Gastroesophageal sphincter (tissue), 4 donors: ENCODE results near the gene EIF1. TPM values are rescaled to one million over a fixed set of nuclear protein-coding genes. Genes with fewer than 3 reads are reported as not detected.
A peak's percentile ranks its signal among the peaks of the same experiment; 100 is the strongest.
"Not testable (repeated sequence)": the region's sequence is repeated elsewhere in the genome, so short reads cannot be mapped to it uniquely, and the experiment has no call there.

Experiments
- ATAC-seq: fragments of 150-250 bp; one replicate; pipeline ENCODE4 v1.9.1; 2016; ENCODE audit warnings: mild to moderate bottlenecking, moderate library complexity
- H3K27ac ChIP-seq, 4 donors: fragments of 200-600 bp; sonication (generic) in 3 of 4; 1 replicate in 3 of 4; 2 replicates in 1 of 4; pipeline ENCODE4 v1.5.1; 2016 to 2019
- H3K27me3 ChIP-seq: fragments of 200-600 bp; sonication (generic); one replicate; pipeline ENCODE4 v1.5.1; 2019
- H3K36me3 ChIP-seq, 2 donors: fragments of 200-600 bp; sonication (generic); one replicate each; pipeline ENCODE4 v1.5.1; 2019; ENCODE audit warnings: control low read depth in 1 of 2
- H3K4me1 ChIP-seq, 3 donors: fragments of 200-600 bp; sonication (generic); 1 replicate in 2 of 3; 2 replicates in 1 of 3; pipeline ENCODE4 v1.5.1; 2016 to 2019; ENCODE audit warnings: control low read depth in 2 of 3
- H3K4me3 ChIP-seq, 2 donors: fragments of 200-600 bp; sonication (generic); one replicate each; pipeline ENCODE4 v1.5.1; 2019; ENCODE audit warnings: mild to moderate bottlenecking in 1 of 2, moderate library complexity in 1 of 2
- H3K9me3 ChIP-seq, 3 donors: fragments of 200-600 bp; sonication (generic); one replicate each; pipeline ENCODE4 v1.5.1; 2017 to 2019; ENCODE audit warnings: control low read depth in 2 of 3
- EP300 ChIP-seq: sonication (generic); formaldehyde crosslinking; IDR thresholded peaks from one replicate; pipeline ENCODE4 v1.6.1; 2017; ENCODE audit warnings: antibody characterized with exemption, mild to moderate bottlenecking
- POLR2A ChIP-seq, 2 donors: fragments of 450-650 bp; IDR thresholded peaks; one replicate each; pipeline ENCODE4 v1.6.1; 2017; ENCODE audit warnings: antibody characterized with exemption in 2 of 2, mild to moderate bottlenecking in 2 of 2, moderate library complexity in 1 of 2
- POLR2AphosphoS5 ChIP-seq: sonication (generic); formaldehyde crosslinking; IDR thresholded peaks from one replicate; pipeline ENCODE4 v1.6.1; 2017; ENCODE audit warnings: antibody characterized with exemption
- WGBS, 2 donors: methylation state at CpG; one replicate each; pipeline ENCODE4 v1.1.5; 2018; ENCODE audit warnings: low coverage in 1 of 2; 5-methylcytosine and 5-hydroxymethylcytosine counted together
- total RNA-seq, 4 donors: library from RNA; depleted of rRNA; stranded (reverse); fragments of >200 nt; gene quantifications; one replicate each; pipeline ENCODE4 v1.1.0, GENCODE V29; 2016
- TF ChIP-seq, protein P1 (sequence below), 4 experiments: fragments of 200-600 bp in 2 of 4; fragments of 450-650 bp in 2 of 4; sonication (generic) in 1 of 4; IDR thresholded peaks; one replicate each; pipeline ENCODE4 v1.5.1; 2017 to 2019; ENCODE audit warnings: antibody characterized with exemption in 4 of 4, mild to moderate bottlenecking in 2 of 4, moderate library complexity in 2 of 4

Gene EIF1
- total RNA-seq, 4 donors from 2014 or later: 224 to 331 (median 270) TPM

GRCh38 chr17:41666237-41666641 is 22.4 kb upstream of the EIF1 start:
- H3K9me3 ChIP-seq: no peaks in the 10 kb centered on the region
- peak overlapping the region; percentile 49 to 89 (median 85) for H3K27ac ChIP-seq
- ATAC-seq: peak; percentile 27
- no peaks in the 10 kb centered on the region for H3K36me3 ChIP-seq
- TF ChIP-seq, protein P1, sequence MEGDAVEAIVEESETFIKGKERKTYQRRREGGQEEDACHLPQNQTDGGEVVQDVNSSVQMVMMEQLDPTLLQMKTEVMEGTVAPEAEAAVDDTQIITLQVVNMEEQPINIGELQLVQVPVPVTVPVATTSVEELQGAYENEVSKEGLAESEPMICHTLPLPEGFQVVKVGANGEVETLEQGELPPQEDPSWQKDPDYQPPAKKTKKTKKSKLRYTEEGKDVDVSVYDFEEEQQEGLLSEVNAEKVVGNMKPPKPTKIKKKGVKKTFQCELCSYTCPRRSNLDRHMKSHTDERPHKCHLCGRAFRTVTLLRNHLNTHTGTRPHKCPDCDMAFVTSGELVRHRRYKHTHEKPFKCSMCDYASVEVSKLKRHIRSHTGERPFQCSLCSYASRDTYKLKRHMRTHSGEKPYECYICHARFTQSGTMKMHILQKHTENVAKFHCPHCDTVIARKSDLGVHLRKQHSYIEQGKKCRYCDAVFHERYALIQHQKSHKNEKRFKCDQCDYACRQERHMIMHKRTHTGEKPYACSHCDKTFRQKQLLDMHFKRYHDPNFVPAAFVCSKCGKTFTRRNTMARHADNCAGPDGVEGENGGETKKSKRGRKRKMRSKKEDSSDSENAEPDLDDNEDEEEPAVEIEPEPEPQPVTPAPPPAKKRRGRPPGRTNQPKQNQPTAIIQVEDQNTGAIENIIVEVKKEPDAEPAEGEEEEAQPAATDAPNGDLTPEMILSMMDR (IDR thresholded peaks at IDR 0.05): peak in 2 of 4 experiments; percentile 1 to 20
- TF ChIP-seq POLR2A (IDR thresholded peaks at IDR 0.05) (no peak), POLR2AphosphoS5 (no peak)
- H3K4me3 ChIP-seq: peak overlapping the region; percentile 33 to 56
- H3K27me3 ChIP-seq: no peaks in the 10 kb centered on the region
- H3K4me1 ChIP-seq: peaks cover 0 to 27% (median 11%) of the 10 kb centered on the region in 3 donors
- 3% methylated on average over 4 of the region's 11 CpGs; no CpG with 5 or more reads in 1 of the 2 donors for WGBS, 2 donors

DNA sequence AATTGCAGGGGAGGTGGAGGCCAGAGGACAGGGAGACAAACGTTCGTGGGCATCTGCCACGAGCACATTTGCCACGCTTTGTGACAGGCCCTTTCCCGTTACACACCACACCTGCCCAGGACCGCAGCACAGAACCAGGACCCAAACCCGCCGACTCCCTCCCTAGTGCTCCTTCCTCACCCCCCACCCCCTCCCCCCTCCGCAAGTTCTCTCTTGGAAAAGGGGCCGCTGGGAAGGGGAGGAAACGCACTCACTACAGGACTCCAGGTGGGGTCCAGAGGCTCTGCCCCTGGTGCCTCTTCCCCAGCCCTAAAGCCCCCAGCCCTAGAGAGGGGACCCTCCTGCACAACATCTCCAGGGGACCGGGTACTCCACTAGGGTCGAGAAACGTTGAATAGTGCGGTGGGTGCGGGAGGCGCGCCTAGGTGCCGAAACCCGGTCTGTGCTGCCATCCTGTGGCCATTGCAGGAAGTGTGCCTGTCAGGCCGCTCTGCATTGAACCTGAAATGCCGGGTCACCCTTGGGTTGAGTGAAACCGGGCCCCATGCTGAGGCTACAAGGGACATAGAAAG is 21.9 kb upstream of the EIF1 start:
- no peak for TF ChIP-seq POLR2A (IDR thresholded peaks at IDR 0.05)
- TF ChIP-seq, protein P1 (IDR thresholded peaks at IDR 0.05): peak; percentile 85 to 97 (median 92)
- Histone ChIP-seq H3K27ac (peak overlapping the region; percentile 49 to 89 (median 85)), H3K4me1 (peaks cover 0 to 27% (median 11%) of the 10 kb centered on the region in 3 donors), H3K27me3 (no peaks in the 10 kb centered on the region), H3K9me3 (no peaks in the 10 kb centered on the region), H3K36me3 (no peaks in the 10 kb centered on the region), H3K4me3 (peak overlapping the region; percentile 33 to 56)
- WGBS, 2 donors: 0% methylated on average over 5 of the region's 23 CpGs; no CpG with 5 or more reads in 1 of the 2 donors
- ATAC-seq: peak; percentile 79

DNA sequence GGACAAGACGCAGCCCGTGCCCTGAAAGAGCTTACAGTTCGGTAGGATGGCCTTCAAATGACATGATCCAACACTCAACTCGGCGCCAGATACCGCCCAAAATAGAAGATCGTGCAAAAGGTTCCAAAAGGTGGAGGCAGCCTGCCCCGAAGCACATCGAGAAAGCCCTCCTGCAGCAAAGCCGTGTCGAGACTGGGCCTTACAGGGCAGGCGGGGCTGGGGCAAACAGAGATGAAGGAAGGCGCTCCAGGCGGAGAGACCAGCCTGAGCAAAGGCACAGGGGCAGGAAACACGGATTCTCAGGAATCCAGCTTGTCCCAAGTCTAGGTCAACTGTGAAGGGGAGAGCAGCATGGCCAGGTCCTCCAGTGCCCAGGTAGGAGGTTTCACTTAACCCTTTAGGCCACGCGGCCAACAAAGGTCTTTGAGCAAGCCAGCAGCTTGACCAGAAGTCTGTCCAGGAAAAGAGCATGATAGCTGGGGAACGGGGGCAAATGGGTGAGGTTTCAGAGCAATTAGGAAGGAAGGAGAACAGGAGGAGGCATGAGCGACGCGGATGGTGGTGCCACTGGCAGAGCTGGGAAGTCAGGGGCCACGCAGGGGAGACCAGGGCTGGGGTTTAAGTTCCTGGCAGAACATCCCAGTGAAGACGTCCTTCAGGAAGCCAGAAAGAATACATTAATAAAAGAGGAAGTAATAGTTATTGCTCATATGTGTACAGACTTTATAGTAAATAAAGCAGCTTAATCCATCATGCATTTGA is 21.2 kb upstream of the EIF1 start:
- no peak for ATAC-seq
- no peak for TF ChIP-seq POLR2A (IDR thresholded peaks at IDR 0.05)
- no peak for TF ChIP-seq POLR2AphosphoS5
- TF ChIP-seq EP300: no peak
- TF ChIP-seq, protein P1 (IDR thresholded peaks at IDR 0.05): no peak
- Histone ChIP-seq H3K27me3 (no peaks in the 10 kb centered on the region), H3K4me3 (peak overlapping the region in 1 of 2 donors; percentile 56), H3K27ac (peak overlapping the region in 3 of 4 donors; percentile 82 to 89 (median 88)), H3K9me3 (no peaks in the 10 kb centered on the region), H3K4me1 (peaks cover 0 to 27% (median 11%) of the 10 kb centered on the region in 3 donors), H3K36me3 (no peaks in the 10 kb centered on the region)
- 47 to 69% methylated on average over 6 to 17 of the region's 23 CpGs for WGBS, 2 donors

DNA sequence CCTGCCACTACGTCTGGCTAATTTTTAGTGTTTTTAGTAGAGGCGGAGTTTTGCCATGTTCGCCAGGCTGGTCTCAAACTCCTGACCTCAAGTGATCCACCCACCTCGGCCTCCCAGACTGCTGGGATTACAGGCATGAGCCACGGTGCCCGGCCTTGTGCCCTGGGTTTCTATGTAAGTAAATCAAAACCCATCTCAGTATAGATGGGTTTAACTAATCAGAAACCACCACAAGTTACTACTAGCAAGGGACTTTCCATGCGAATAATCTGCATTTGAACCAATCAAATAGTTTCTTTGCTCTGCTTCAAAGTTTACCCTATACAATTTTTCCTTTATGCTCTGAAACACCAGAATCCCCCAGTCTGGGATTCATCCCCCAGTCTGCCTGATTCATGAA is 16.5 kb upstream of the EIF1 start:
- TF ChIP-seq POLR2AphosphoS5 (no peak), POLR2A (IDR thresholded peaks at IDR 0.05) (no peak), EP300 (no peak)
- TF ChIP-seq, protein P1 (IDR thresholded peaks at IDR 0.05): no peak
- H3K4me3 ChIP-seq: no peak overlapping the region
- H3K4me1 ChIP-seq: peaks cover 0 to 4% (median 0%) of the 10 kb centered on the region in 3 donors
- H3K36me3 ChIP-seq: no peaks in the 10 kb centered on the region
- peaks cover 11% of the 10 kb centered on the region for H3K27me3 ChIP-seq
- ATAC-seq: no peak
- no peaks in the 10 kb centered on the region for H3K9me3 ChIP-seq
- WGBS, 2 donors: 90 to 93% methylated on average over 2 to 3 of the region's 7 CpGs
- H3K27ac ChIP-seq: no peak overlapping the region

DNA sequence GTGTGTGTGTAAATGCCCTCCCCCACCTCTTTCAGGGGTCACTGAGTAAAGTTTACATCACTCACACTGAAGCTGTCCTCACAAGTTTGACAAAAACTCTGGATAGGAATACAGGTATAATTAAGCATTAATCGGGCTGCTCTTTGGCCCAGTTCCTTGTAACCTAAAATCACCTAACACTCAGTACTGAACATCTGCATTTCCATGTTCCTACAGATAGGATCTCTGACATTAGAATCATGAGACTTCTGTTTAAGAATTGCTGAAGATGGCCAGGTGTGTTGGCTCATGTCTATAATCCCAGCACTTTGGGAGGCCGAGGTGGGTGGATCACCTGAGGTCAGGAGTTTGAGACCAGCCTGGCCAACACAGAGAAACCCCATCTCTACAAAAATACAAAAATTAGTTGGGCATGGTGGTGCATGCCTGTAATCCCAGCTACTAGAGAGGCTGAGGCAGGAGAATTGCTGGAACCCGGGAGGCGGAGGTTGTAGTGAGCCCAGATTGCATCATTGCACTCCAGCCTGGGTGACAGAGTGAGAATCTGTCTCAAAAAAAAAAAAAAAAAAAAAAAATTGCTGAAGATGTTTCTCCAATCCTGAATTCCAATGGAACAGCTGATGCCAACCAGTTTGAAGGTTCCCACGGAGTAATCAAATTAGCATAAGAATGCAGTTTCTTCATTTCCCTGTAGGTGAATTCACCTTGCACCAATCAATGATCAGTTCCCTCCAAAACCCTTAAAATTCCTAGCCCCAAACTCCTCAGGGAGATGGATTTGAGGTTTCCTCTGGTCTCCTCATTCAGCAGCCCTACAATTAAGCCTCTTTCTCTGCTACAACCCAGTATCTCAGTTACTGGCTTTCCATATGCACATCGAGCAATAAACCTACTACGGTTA is 13.3 kb upstream of the EIF1 start:
- not testable (repeated sequence) for H3K27ac ChIP-seq, H3K4me1 ChIP-seq, H3K9me3 ChIP-seq, H3K36me3 ChIP-seq, H3K4me3 ChIP-seq, ATAC-seq
- peaks cover 17% of the 10 kb centered on the region for H3K27me3 ChIP-seq
- 76 to 83% methylated on average over 4 to 7 of the region's 7 CpGs for WGBS, 2 donors
